Prostate gland (tissue), 2 donors: Measurements from ENCODE around the gene ENOX1.

Source experiments
- CTCF ChIP-seq, 4 experiments: fragments of 200-600 bp in 2 of 4; fragments of 450-650 bp in 2 of 4; sonication (generic) in 2 of 4; IDR thresholded peaks; 1 replicate in 3 of 4; 2 replicates in 1 of 4; pipeline ENCODE4 v1.5.1; 2016 to 2019; ENCODE audit warnings: antibody characterized with exemption in 4 of 4, mild to moderate bottlenecking in 2 of 4, moderate library complexity in 2 of 4
- POLR2A ChIP-seq: fragments of 450-650 bp; IDR thresholded peaks from one replicate; pipeline ENCODE4 v1.6.1; 2016; ENCODE audit warnings: antibody characterized with exemption, mild to moderate bottlenecking
- POLR2AphosphoS5 ChIP-seq: sonication (generic); formaldehyde crosslinking; IDR thresholded peaks from one replicate; pipeline ENCODE4 v1.6.1; 2017; ENCODE audit warnings: antibody characterized with exemption

DNA sequence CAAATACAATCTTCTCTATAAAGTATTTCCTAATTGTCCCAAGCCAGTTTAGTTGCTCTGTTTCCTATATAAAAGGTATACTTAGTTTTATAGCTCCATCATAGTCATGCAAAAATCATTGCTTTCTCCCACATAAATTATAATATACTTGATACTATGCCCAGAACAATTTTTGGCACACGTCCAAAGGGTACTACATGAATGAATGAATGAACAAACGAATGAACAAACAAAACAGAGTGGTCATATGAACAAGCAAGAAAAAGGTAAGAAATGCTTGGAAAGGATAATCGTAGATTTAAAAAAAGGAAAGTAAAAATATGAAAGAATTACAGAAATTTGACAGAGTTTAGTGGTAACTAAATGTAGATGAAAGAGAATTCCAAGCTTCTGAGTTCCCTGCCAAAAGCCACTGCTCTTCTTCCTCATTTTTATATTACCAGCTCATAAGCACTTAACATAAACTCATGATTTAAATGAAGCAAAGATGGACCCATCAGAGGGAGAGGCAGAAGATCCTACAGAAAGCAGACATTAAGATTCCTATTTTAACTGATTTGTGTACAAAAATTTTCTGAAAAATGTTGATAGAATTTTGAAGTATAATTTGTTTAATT, 123.2 kb downstream of the ENOX1 start:
- TF ChIP-seq CTCF (IDR thresholded peaks at IDR 0.05) = no peak
- TF ChIP-seq POLR2A = no peak
- TF ChIP-seq POLR2AphosphoS5 = no peak
